Astrocyte (in vitro differentiated cells and primary cell): ENCODE data around the gene FBXO46.

Experiments
- EZH2 ChIP-seq: IDR thresholded peaks from 2 replicates; pipeline ENCODE4 v1.6.1; 2012; ENCODE audit warnings: mild to moderate bottlenecking, low read length, inconsistent platforms; ENCODE audit not compliant: insufficient read depth
- TF ChIP-seq, protein P1 (sequence below): IDR thresholded peaks from 2 replicates; pipeline ENCODE4 v1.5.1; 2011; ENCODE audit warnings: low read depth, mild to moderate bottlenecking, inconsistent platforms, low read length, moderate library complexity; ENCODE audit not compliant: insufficient read depth

DNA sequence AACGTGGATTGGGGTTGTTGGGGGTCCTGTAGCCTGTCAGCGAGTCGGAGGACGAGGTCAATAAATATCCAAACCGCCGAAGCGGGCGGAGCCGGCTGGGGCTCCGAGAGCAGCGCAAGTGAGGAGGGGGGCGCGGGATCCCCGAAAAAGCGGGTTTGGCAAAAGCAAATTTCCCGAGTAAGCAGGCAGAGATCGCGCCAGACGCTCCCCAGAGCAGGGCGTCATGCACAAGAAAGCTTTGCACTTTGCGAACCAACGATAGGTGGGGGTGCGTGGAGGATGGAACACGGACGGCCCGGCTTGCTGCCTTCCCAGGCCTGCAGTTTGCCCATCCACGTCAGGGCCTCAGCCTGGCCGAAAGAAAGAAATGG, 39.1 kb upstream of the FBXO46 start:
- TF ChIP-seq EZH2, result no peak
- TF ChIP-seq, protein P1, sequence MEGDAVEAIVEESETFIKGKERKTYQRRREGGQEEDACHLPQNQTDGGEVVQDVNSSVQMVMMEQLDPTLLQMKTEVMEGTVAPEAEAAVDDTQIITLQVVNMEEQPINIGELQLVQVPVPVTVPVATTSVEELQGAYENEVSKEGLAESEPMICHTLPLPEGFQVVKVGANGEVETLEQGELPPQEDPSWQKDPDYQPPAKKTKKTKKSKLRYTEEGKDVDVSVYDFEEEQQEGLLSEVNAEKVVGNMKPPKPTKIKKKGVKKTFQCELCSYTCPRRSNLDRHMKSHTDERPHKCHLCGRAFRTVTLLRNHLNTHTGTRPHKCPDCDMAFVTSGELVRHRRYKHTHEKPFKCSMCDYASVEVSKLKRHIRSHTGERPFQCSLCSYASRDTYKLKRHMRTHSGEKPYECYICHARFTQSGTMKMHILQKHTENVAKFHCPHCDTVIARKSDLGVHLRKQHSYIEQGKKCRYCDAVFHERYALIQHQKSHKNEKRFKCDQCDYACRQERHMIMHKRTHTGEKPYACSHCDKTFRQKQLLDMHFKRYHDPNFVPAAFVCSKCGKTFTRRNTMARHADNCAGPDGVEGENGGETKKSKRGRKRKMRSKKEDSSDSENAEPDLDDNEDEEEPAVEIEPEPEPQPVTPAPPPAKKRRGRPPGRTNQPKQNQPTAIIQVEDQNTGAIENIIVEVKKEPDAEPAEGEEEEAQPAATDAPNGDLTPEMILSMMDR, result no peak
